ENCODE measurements around the gene RBFOX2.

RBFOX2 gene

GRCh38 chr22:35736701-35737100 lies 291.9 kb downstream of the RBFOX2 start:
- H3K27ac Mint-ChIP-seq: peak overlapping the region; percentile 11
- no peaks in the 10 kb centered on the region for H3K9me3 Mint-ChIP-seq
- H3K36me3 Mint-ChIP-seq (ENCODE audit: low read depth): no peaks in the 10 kb centered on the region
- no peaks in the 10 kb centered on the region for H3K4me1 Mint-ChIP-seq (ENCODE audit: low read depth)
- no peak overlapping the region for H3K4me3 Mint-ChIP-seq
- no peaks in the 10 kb centered on the region for H3K27me3 Mint-ChIP-seq

DNA sequence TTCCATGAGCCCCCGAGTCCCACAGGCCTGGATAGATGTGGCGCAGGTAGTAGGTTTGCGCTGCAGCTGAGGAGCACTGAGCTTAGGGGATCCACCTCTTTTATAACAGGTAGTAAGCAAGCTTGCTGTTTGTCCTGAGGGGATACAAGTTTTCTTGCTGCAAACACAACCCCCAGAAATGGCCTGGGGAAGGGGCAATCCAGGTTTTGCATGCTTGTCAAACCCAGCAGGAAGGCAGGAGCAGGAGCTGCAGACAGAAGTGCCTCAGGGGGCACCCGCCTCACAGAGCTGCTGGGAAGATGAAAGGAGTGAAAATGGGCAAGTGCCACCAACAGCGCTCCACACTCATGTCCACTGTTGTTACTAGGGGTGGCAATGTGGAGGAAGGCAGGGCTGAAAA lies 292.5 kb downstream of the RBFOX2 start:
- no peaks in the 10 kb centered on the region for H3K9me3 Mint-ChIP-seq
- no peaks in the 10 kb centered on the region for H3K4me1 Mint-ChIP-seq (ENCODE audit: low read depth)
- H3K36me3 Mint-ChIP-seq (ENCODE audit: low read depth): no peaks in the 10 kb centered on the region
- no peak overlapping the region for H3K4me3 Mint-ChIP-seq
- peaks cover 3% of the 10 kb centered on the region for H3K27me3 Mint-ChIP-seq
- no peak overlapping the region for H3K27ac Mint-ChIP-seq

- no peaks in the 10 kb centered on the region for H3K36me3 Mint-ChIP-seq (ENCODE audit: low read depth)
- H3K9me3 Mint-ChIP-seq: no peaks in the 10 kb centered on the region
- peaks cover 7% of the 10 kb centered on the region for H3K27me3 Mint-ChIP-seq
- no peak overlapping the region for H3K27ac Mint-ChIP-seq
- no peak overlapping the region for H3K4me3 Mint-ChIP-seq
- no peaks in the 10 kb centered on the region for H3K4me1 Mint-ChIP-seq (ENCODE audit: low read depth)
Measured at GRCh38 chr22:35735542-35735941, 293.1 kb downstream of the RBFOX2 start.

DNA sequence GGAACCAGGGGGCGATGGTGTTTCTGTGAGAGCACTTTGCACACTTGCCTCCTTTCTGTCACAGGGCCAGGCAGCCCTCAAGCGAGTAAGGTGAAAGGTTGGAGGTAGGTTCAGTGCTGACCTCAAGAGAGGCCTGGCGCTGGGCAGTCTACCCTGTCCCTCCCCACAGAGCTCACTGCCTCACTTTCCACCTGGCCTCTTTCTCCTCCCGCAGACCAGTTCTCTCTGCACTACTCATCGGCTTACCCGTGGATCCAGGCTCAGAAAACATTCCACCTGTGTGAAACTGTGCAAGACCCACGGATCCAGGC lies 294.2 kb downstream of the RBFOX2 start:
- Mint-ChIP-seq H3K27me3 (peaks cover 7% of the 10 kb centered on the region), H3K4me1 (ENCODE audit: low read depth) (no peaks in the 10 kb centered on the region), H3K9me3 (no peaks in the 10 kb centered on the region), H3K4me3 (no peak overlapping the region), H3K27ac (no peak overlapping the region), H3K36me3 (ENCODE audit: low read depth) (no peaks in the 10 kb centered on the region)

DNA sequence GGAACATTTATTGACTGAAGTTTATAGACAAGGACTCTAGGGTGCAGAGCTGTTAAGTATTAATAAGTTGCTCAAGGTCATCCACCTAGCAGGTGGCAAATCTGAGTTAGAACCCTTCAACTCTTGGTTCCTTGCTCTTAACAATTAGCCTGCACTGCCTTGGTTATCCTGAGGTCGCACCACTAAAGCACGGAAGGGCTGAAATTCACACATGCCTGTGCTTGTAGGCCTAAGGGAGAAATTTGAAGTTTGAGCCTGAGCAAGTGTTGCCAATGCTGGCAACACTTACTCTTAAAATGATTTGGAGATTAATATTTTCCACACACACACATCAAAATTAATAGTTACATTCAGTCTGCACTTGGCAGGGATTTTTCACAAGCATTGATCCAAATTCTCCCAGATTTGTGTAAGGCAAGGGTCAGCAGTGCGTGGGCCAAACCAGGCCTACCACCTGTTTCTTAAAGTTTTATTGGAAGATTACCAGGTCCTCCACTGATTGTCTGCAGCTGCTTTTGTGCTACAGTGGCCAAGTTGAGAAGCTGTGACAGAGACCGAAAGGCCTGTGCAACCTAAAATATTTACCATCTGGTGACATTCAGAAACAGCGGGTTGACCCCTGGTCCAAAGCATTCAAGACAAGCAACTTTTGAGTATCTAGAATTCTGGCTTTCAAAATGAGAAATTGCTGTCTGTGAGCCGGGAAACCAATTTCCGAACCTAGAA lies 294.7 kb downstream of the RBFOX2 start:
- no peak overlapping the region for H3K4me3 Mint-ChIP-seq
- no peaks in the 10 kb centered on the region for H3K4me1 Mint-ChIP-seq (ENCODE audit: low read depth)
- H3K36me3 Mint-ChIP-seq (ENCODE audit: low read depth): no peaks in the 10 kb centered on the region
- no peak overlapping the region for H3K27ac Mint-ChIP-seq
- H3K9me3 Mint-ChIP-seq: no peaks in the 10 kb centered on the region
- H3K27me3 Mint-ChIP-seq: peaks cover 7% of the 10 kb centered on the region

GRCh38 chr22:35733036-35733435 lies 295.6 kb downstream of the RBFOX2 start:
- no peaks in the 10 kb centered on the region for H3K36me3 Mint-ChIP-seq (ENCODE audit: low read depth)
- H3K27me3 Mint-ChIP-seq: peaks cover 7% of the 10 kb centered on the region
- H3K4me1 Mint-ChIP-seq (ENCODE audit: low read depth): no peaks in the 10 kb centered on the region

GRCh38 chr22:35732116-35732515 lies 296.5 kb downstream of the RBFOX2 start:
- Mint-ChIP-seq H3K4me3 (no peak overlapping the region), H3K36me3 (ENCODE audit: low read depth) (no peaks in the 10 kb centered on the region), H3K27ac (no peak overlapping the region)

More at GRCh38 chr22:35733036-35733435, 295.6 kb downstream of the RBFOX2 start:
- no peak overlapping the region for H3K4me3 Mint-ChIP-seq
- H3K27ac Mint-ChIP-seq: no peak overlapping the region
- H3K9me3 Mint-ChIP-seq: no peaks in the 10 kb centered on the region

DNA sequence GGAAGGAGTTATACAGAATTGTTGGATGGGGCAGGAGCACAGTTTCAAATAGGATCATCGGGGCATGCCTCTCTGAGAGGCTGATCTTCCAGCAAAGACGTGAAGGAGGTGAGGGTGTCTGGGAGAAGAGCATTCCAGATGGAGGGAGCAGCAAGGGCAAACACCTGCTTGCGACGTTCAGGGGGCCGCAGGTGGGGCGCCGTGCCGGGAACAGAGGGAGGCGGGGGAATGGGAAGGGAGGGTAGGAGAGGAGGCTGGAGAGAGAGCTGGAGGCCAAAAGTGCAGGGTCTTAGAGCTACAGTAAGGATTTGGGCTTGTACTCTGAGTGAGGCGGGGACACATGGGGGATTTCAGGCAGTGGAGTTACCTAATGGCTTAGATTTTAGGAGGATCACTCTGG lies 297.3 kb downstream of the RBFOX2 start:
- H3K36me3 Mint-ChIP-seq (ENCODE audit: low read depth): no peaks in the 10 kb centered on the region
- no peak overlapping the region for H3K4me3 Mint-ChIP-seq
- no peak overlapping the region for H3K27ac Mint-ChIP-seq

More at GRCh38 chr22:35732116-35732515, 296.5 kb downstream of the RBFOX2 start:
- H3K9me3 Mint-ChIP-seq: no peaks in the 10 kb centered on the region
- peaks cover 7% of the 10 kb centered on the region for H3K27me3 Mint-ChIP-seq
- H3K4me1 Mint-ChIP-seq (ENCODE audit: low read depth): no peaks in the 10 kb centered on the region

DNA sequence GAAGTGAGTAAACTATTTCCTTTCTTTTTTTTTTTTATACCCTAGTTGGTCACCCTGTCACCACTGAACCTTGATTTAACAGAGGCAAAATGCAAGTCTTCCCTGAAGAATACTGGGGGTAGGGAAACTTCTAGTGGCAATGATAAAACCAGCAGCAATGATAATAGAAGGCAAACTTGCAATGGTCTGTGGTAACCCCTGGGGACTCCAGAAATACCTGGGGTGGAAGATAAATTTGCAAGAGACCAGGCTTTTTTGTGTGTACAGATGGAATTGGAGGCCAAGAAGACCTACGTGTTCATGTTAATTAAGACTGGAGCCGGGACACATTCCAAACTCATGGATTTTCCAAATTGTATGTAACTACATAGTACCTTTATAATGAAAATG lies 299.3 kb downstream of the RBFOX2 start:
- Mint-ChIP-seq H3K27ac (no peak overlapping the region), H3K27me3 (peaks cover 11% of the 10 kb centered on the region), H3K4me3 (no peak overlapping the region), H3K4me1 (ENCODE audit: low read depth) (peaks cover 5% of the 10 kb centered on the region), H3K36me3 (ENCODE audit: low read depth) (no peaks in the 10 kb centered on the region), H3K9me3 (no peaks in the 10 kb centered on the region)

More for the DNA sequence above, 297.3 kb downstream of the RBFOX2 start:
- H3K4me1 Mint-ChIP-seq (ENCODE audit: low read depth): peaks cover 1% of the 10 kb centered on the region
- H3K27me3 Mint-ChIP-seq: peaks cover 7% of the 10 kb centered on the region
- no peaks in the 10 kb centered on the region for H3K9me3 Mint-ChIP-seq

DNA sequence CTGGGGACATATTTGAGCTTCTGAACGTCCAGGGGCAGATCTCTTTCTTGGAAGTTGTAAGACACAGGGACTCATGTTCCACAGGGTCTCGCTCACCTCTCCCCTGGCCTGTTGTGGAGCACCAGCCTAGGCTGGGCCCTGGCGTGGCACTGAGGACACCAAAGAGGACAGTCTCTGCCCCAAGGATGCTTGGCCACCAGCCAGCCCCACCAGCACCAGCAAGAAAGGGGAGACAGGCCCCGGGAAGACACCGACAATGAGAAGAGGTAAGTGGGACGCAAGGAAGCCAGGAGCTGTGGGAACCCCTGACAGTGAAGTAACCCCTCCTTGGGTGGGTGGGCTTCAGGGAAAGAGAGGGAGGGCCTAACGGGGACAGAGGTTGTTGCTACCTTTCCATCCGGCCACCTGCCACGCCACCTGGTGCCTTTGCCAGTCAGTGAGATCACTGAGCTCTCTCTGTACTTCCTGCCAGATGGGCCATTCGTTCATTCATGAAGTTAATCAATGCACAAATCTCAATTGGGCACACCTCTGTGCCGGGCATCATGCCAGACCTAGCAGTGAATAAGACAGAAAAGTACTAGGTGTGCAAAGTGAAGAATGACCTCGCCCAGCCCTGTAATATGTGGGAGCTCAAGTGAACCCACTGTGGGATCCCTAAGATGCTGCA lies 299.9 kb downstream of the RBFOX2 start:
- H3K9me3 Mint-ChIP-seq: no peaks in the 10 kb centered on the region
- H3K4me1 Mint-ChIP-seq (ENCODE audit: low read depth): peaks cover 5% of the 10 kb centered on the region
- no peak overlapping the region for H3K27ac Mint-ChIP-seq
- no peak overlapping the region for H3K4me3 Mint-ChIP-seq
- H3K27me3 Mint-ChIP-seq: peaks cover 11% of the 10 kb centered on the region
- H3K36me3 Mint-ChIP-seq (ENCODE audit: low read depth): no peaks in the 10 kb centered on the region

- Mint-ChIP-seq H3K4me1 (ENCODE audit: low read depth) (peaks cover 5% of the 10 kb centered on the region), H3K27ac (no peak overlapping the region), H3K4me3 (no peak overlapping the region), H3K36me3 (ENCODE audit: low read depth) (no peaks in the 10 kb centered on the region), H3K9me3 (no peaks in the 10 kb centered on the region), H3K27me3 (peaks cover 11% of the 10 kb centered on the region)
Measured at GRCh38 chr22:35727436-35727835, 301.2 kb downstream of the RBFOX2 start.

DNA sequence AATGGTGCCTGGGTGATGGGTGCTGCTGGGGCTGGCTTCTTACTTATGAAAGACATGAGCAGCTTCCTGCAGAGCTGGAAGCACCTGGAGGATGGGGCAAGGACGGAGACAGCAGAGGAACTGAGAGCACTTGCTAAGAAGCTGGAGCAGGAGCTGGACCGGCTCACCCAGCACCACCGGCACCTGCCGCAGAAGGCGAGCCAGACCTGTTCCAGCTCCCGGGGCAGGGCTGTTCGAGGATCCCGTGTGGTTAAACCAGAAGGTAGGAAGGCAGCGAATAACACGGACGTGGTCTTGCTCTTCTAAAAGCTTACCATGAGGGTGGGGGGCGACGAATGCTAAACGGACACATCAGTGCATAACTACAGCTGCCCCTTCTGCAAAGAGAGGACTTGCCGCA lies 301.7 kb downstream of the RBFOX2 start:
- Mint-ChIP-seq H3K4me3 (no peak overlapping the region), H3K4me1 (ENCODE audit: low read depth) (peaks cover 5% of the 10 kb centered on the region), H3K27ac (no peak overlapping the region), H3K36me3 (ENCODE audit: low read depth) (no peaks in the 10 kb centered on the region), H3K27me3 (peaks cover 11% of the 10 kb centered on the region), H3K9me3 (no peaks in the 10 kb centered on the region)

- H3K27me3 Mint-ChIP-seq: peaks cover 10% of the 10 kb centered on the region
- H3K4me1 Mint-ChIP-seq (ENCODE audit: low read depth): peaks cover 5% of the 10 kb centered on the region
- H3K27ac Mint-ChIP-seq: no peak overlapping the region
Measured at GRCh38 chr22:35726398-35726797, 302.2 kb downstream of the RBFOX2 start.

GRCh38 chr22:35725521-35725920 lies 303.1 kb downstream of the RBFOX2 start:
- Mint-ChIP-seq H3K36me3 (ENCODE audit: low read depth) (no peaks in the 10 kb centered on the region), H3K4me1 (ENCODE audit: low read depth) (peaks cover 5% of the 10 kb centered on the region), H3K4me3 (no peak overlapping the region), H3K27ac (no peak overlapping the region), H3K27me3 (peaks cover 4% of the 10 kb centered on the region), H3K9me3 (no peaks in the 10 kb centered on the region)

More at GRCh38 chr22:35726398-35726797, 302.2 kb downstream of the RBFOX2 start:
- Mint-ChIP-seq H3K9me3 (no peaks in the 10 kb centered on the region), H3K36me3 (ENCODE audit: low read depth) (no peaks in the 10 kb centered on the region), H3K4me3 (no peak overlapping the region)

GRCh38 chr22:35721960-35722359 lies 306.7 kb downstream of the RBFOX2 start:
- Mint-ChIP-seq H3K4me3 (no peak overlapping the region), H3K27me3 (peaks cover 4% of the 10 kb centered on the region), H3K36me3 (ENCODE audit: low read depth) (no peaks in the 10 kb centered on the region), H3K27ac (no peak overlapping the region), H3K9me3 (no peaks in the 10 kb centered on the region), H3K4me1 (ENCODE audit: low read depth) (peaks cover 5% of the 10 kb centered on the region)
